Epithelial cell of prostate (primary cell): ENCODE data around the gene ATP5F1D.
"Not testable (repeated sequence)": the region's sequence is repeated elsewhere in the genome, so short reads cannot be mapped to it uniquely, and the experiment has no call there.

Source experiments
- DNase-seq: peaks from one replicate; pipeline ENCODE4 v3.0.0-alpha.2; 2011; ENCODE audit warnings: low read depth, low spot score
- H3K27ac ChIP-seq: fragments of 450-650 bp; 2 replicates; pipeline ENCODE4 v1.5.1; 2017; ENCODE audit warnings: mild to moderate bottlenecking

ATP5F1D gene

DNA sequence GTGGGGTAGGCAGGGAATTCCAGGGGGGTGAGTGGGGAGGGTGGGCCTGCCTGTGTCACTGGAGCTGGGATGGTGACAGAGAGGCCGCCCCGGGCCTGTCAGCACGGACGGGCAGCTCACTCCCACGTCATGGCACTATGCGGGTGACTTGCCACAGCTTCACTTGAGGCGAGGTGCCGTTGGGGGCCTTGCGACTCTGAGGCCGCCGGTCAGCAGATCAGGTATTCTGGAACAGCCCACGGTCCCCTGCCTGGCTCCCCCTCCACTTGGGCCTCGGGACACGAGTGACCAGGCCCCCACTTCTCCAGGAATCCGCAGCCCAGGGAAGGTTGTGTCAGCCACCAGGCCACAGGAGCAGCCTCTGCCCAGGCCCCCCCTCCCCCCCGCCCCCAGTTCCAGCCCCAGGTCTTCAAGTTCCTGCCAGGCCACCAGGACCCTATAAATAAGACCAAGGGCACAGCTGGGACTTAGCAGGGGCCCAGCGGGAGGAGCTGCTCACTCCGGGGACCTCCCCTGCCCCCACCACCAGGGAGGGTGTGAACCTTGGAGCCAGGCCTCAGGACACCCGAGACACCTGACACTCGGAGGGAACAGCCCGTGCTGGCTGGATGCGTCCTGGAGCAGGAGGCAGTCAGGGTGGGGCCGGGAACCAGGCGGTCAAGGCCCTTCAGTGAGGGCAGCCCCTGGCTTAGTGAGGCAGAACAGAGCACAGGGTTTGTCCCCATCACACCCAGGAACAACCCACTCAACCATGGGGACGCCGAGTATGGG lies 4.1 kb downstream of the ATP5F1D start:
- DNase-seq = no peak
- peak overlapping the region; percentile 99 for H3K27ac ChIP-seq

DNA sequence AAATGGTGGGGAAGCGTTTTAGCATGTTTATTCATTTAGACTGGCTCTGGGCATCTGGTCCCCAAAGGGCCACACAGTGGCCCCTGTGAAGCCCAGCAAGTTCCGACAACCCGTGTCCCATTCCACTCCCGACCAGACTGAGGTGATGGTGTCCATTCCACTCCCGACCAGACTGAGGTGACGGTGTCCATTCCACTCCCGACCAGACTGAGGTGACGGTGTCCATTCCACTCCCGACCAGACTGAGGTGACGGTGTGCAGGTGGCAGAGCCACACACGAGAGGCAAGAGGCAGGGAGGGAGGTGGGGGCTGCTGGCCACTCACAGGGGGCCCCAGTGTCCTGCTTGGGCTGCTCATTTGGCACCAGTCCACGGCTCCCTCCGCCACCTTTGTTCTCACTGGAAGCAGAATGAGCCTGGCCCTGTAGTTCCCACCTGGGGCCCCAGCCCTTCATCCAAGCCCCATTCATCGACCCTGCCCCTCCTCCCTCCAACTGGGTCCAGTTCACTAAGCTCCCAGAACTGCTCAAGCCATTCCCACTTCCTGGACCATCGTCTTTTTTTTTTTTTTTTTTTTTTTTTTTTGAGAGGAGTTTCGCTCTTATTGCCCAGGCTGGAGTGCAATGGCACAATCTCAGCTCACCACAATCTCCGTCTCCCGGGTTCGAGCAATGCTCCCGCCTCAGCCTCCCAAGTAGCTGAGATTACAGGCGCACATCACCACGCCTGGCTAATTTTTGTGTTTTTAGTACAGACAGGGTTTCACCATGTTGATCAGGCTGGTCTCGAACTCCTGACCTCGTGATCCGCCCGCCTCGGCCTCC lies 4.9 kb downstream of the ATP5F1D start:
- H3K27ac ChIP-seq = peak overlapping the region; percentile 99
- DNase-seq = not testable (repeated sequence)

- DNase-seq = no peak
- H3K27ac ChIP-seq = peak overlapping the region; percentile 99
Observed at GRCh38 chr19:1247748-1248138, 6.2 kb downstream of the ATP5F1D start.

- H3K27ac ChIP-seq = peak within 1 kb of the TSS; percentile 99
Observed at GRCh38 chr19:1248139-1248785, 6.7 kb downstream of the ATP5F1D start, which contains the start of gene MIDN. TSS of gene MIDN (plus strand) at chr19:1248583. CDS start at chr19:1250297, 1,714 bp downstream.

DNA sequence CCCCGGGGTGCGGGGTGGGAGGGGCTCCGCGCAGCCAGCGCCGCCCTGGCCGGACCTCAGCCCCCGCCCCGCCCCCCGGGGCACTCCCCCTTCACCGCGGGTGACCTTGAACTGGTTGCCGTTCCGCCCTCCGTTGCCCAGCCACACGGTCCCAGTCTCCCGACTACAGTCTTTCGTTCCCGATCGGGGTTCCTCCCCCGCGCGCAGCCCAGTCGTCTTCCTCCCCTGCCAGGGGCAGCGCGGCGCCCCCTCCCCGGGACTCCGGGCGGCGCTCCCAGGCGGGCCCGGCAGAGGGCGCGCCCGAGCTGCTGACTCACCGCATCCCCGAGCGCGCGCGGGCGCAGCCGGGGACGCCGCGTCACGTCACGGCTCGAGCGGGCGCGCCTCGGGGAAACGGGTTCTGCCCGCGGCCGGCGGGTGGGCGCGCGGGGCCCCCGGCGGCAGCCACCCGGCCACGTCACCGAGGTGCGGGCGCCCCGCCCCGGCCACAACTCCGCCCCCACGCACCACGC lies 7.3 kb downstream of the ATP5F1D start:
- H3K27ac ChIP-seq = peak overlapping the region; percentile 99
- DNase-seq = no peak

More at GRCh38 chr19:1248139-1248785, 6.7 kb downstream of the ATP5F1D start, which contains the start of gene MIDN:
- DNase-seq = no peak

DNA sequence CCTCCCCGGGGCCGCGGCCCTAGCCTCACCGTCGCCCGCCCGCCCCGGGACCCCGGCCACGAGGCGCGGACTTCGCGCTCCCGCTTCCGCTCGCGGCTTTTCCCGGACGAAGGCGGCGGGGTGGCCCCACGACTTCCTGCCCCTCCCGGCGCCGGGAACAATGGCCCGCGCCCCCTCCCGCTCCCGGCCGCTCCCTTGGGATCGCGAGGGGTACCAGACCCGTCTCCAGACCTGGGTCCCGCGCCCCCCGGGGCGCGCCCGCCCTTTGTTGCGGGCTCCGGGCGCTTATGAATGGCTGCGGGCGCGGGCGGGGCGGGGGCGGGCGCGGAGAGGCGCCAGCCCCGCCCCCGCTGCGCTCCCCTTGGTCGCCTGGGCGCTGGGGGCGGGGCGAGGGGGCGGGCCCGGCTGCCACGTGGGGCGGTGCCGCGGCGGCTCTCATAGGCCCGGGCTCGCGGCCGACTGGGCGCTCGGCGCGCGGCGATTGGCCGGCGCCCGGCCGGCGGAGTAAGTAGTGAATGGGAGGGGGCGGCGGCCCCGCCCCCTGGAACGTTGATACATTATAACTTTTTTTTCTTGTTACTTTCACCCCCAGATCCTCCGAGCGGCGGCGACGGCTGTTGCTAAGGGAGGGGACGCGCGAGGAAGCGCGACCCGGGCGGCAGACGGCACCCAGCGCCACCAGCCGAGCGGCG lies 7.9 kb downstream of the ATP5F1D start:
- DNase-seq = no peak
- H3K27ac ChIP-seq = peak overlapping the region; percentile 99

GRCh38 chr19:1249990-1250436 lies 8.5 kb downstream of the ATP5F1D start:
- H3K27ac ChIP-seq = peak overlapping the region; percentile 99
- DNase-seq = no peak

DNA sequence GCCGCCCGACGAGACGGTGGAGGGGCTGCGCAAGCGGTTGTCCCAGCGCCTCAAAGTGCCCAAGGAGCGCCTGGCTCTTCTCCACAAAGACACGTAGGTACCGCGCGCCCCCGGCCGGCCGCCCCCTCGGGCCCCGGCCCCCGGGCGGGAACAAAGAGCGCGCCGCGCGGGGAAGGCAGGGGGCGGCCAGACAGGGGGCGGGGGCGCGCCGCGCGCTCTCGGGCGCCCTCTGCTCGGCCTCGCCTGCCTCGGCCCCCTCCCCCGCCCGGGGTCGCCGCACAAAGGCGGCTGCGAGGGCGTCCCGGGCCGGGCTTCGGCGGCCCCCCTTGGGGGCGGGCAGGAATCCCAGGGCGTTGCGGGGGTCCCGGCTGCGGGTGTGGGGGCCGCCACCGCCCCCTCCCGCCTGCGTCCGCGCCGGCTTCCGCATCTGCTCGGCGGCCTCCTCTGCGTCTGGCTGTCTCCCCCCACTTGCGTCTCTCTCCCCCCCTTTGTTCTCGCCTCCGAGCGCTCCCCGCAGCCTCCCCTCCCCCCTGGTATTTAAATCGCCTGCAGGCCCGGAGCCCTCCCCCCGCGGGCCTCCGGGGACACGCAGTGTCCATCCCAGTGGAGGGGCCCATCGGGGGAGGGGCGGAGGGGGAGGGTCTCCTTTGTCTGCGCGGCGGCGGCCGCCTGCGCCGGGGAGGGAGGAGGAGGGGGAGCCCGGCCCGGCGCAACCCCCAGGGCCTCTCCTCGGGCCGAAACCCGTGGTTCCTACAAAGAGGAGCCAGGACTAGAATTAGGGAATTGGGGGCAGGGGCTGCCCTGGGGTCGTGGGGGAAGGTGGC lies 9.1 kb downstream of the ATP5F1D start:
- H3K27ac ChIP-seq = peak overlapping the region; percentile 99
- DNase-seq = no peak

DNA sequence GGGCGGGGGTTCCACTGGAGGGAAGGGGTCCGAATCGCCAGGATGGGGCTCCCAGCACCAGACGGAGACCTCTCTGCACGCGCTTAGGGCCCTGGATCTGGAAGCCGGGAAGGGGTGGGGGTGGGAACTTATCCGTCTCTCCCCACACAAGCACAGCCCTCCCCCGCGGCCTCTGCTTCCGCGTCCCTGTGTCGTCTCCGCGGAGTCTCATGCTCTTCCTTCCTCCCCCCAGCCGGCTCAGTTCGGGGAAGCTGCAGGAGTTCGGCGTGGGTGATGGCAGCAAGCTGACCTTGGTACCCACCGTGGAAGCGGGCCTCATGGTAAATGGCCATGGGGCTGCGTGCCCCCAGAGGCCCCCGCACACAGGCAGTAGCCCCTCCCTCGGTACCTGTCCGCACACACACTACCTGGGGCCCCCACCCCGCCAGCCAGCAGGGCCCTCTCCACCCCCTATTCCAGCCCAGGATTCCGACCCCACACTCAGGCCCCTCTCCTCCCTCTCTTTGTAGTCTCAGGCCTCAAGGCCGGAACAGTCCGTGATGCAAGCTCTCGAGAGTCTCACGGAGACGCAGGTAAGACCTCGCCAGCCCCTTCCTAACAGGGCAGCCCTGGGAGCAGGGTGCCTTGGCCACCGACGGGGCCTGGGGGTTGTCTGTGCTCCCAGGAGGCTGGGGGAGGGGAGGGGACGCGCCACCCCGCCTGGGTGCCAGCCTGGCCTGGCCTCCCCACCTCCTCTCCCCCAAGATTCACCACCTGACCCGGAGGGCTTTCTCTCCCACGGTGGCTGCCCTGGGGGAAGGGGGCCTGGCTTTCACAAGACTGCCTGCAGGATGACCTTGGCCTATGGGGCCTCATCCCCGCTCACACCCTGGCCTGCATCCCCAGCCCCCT lies 10.0 kb downstream of the ATP5F1D start:
- DNase-seq = no peak

GRCh38 chr19:1252221-1252820 lies 10.8 kb downstream of the ATP5F1D start:
- no peak for DNase-seq
- peak overlapping the region; percentile 99 for H3K27ac ChIP-seq

More for the DNA sequence above, 10.0 kb downstream of the ATP5F1D start:
- peak overlapping the region; percentile 99 for H3K27ac ChIP-seq

- H3K27ac ChIP-seq = peak overlapping the region; percentile 99
- no peak for DNase-seq
Observed at GRCh38 chr19:1252821-1253513, 11.4 kb downstream of the ATP5F1D start.

- no peak for DNase-seq
- peak overlapping the region; percentile 99 for H3K27ac ChIP-seq
Observed at GRCh38 chr19:1253514-1254080, 12.0 kb downstream of the ATP5F1D start.

GRCh38 chr19:1254081-1254527 lies 12.6 kb downstream of the ATP5F1D start:
- H3K27ac ChIP-seq = peak overlapping the region; percentile 99
- DNase-seq = no peak

GRCh38 chr19:1254530-1255185 lies 13.1 kb downstream of the ATP5F1D start:
- peak overlapping the region; percentile 99 for H3K27ac ChIP-seq
- DNase-seq = no peak

- DNase-seq = no peak
- H3K27ac ChIP-seq = peak overlapping the region; percentile 99
Observed at GRCh38 chr19:1255186-1256161, 13.9 kb downstream of the ATP5F1D start.
